Breast epithelium (tissue), 3 donors: Measurements from ENCODE around the gene PSMD14.

Experiments
- POLR2A ChIP-seq: fragments of 450-650 bp; IDR thresholded peaks from one replicate; pipeline ENCODE4 v1.6.1; 2016; ENCODE audit warnings: antibody characterized with exemption, mild to moderate bottlenecking, moderate library complexity
- TF ChIP-seq, protein P1 (sequence below), 3 donors: fragments of 450-650 bp; IDR thresholded peaks; one replicate each; pipeline ENCODE4 v1.5.1; 2016 to 2017; ENCODE audit warnings: antibody characterized with exemption in 3 of 3, mild to moderate bottlenecking in 3 of 3, moderate library complexity in 3 of 3

DNA sequence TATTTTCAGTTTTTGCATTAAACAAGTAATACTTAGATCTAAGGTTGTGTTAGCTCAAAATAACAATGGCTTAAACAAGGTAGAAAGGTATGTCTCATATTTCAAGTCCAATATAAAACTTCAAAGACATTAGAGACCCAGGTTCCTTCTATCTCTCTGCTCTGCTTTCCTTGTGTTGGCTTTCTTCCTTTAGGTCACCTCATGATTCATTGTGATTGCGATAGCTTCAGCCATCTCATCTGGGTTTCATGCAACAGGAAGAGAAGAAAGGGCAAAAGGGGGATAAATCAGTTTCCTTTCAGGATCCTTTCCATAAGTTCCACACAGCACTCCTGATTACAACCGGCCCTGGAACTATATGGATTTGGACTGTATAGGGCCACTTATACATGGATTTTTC is 91.9 kb downstream of the PSMD14 start:
- TF ChIP-seq POLR2A: no peak
- TF ChIP-seq, protein P1, sequence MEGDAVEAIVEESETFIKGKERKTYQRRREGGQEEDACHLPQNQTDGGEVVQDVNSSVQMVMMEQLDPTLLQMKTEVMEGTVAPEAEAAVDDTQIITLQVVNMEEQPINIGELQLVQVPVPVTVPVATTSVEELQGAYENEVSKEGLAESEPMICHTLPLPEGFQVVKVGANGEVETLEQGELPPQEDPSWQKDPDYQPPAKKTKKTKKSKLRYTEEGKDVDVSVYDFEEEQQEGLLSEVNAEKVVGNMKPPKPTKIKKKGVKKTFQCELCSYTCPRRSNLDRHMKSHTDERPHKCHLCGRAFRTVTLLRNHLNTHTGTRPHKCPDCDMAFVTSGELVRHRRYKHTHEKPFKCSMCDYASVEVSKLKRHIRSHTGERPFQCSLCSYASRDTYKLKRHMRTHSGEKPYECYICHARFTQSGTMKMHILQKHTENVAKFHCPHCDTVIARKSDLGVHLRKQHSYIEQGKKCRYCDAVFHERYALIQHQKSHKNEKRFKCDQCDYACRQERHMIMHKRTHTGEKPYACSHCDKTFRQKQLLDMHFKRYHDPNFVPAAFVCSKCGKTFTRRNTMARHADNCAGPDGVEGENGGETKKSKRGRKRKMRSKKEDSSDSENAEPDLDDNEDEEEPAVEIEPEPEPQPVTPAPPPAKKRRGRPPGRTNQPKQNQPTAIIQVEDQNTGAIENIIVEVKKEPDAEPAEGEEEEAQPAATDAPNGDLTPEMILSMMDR (IDR thresholded peaks at IDR 0.05): no peak
